ENCODE measurements around the gene FRRS1.
A peak's percentile ranks its signal among the peaks of the same experiment; 100 is the strongest.

FRRS1 gene

GRCh38 chr1:99710994-99711393, 55.4 kb downstream of the FRRS1 start:
- DNase-seq (ENCODE audit: low read depth) = no peak
- H3K4me3 ChIP-seq (ENCODE audit: low read depth, low read length) = no peak overlapping the region
- TF ChIP-seq CTCF (IDR thresholded peaks at IDR 0.05; ENCODE audit: low read depth, low read length) (no peak), MAX (IDR thresholded peaks at IDR 0.05; ENCODE audit: low read depth, low read length) (no peak), MYC (IDR thresholded peaks at IDR 0.05; ENCODE audit: low read depth, low read length) (no peak)

- DNase-seq (ENCODE audit: low read depth) = peak; percentile 69
- H3K4me3 ChIP-seq (ENCODE audit: low read depth, low read length) = no peak overlapping the region
- TF ChIP-seq POLR2A (IDR thresholded peaks at IDR 0.05; ENCODE audit: extremely low read depth, insufficient read length) (no peak), CTCF (IDR thresholded peaks at IDR 0.05; ENCODE audit: low read depth, low read length) (peak; percentile 70), MAX (IDR thresholded peaks at IDR 0.05; ENCODE audit: low read depth, low read length) (no peak)
Measured at GRCh38 chr1:99707535-99708142, 58.8 kb downstream of the FRRS1 start.

- TF ChIP-seq MYC (IDR thresholded peaks at IDR 0.05; ENCODE audit: low read depth, low read length) (no peak), MAX (IDR thresholded peaks at IDR 0.05; ENCODE audit: low read depth, low read length) (no peak), POLR2A (IDR thresholded peaks at IDR 0.05; ENCODE audit: extremely low read depth, insufficient read length) (no peak), CTCF (IDR thresholded peaks at IDR 0.05; ENCODE audit: low read depth, low read length) (no peak)
- DNase-seq (ENCODE audit: low read depth) = no peak
- no peak overlapping the region for H3K4me3 ChIP-seq (ENCODE audit: low read depth, low read length)
Measured at GRCh38 chr1:99705385-99705784, 61.0 kb downstream of the FRRS1 start.

- no peak overlapping the region for H3K4me3 ChIP-seq (ENCODE audit: low read depth, low read length)
- DNase-seq (ENCODE audit: low read depth) = peak; percentile 19
- TF ChIP-seq CTCF (IDR thresholded peaks at IDR 0.05; ENCODE audit: low read depth, low read length) (no peak), POLR2A (IDR thresholded peaks at IDR 0.05; ENCODE audit: extremely low read depth, insufficient read length) (no peak), MYC (IDR thresholded peaks at IDR 0.05; ENCODE audit: low read depth, low read length) (no peak), MAX (IDR thresholded peaks at IDR 0.05; ENCODE audit: low read depth, low read length) (no peak)
Measured at GRCh38 chr1:99704356-99704816, 62.0 kb downstream of the FRRS1 start.

- no peak overlapping the region for H3K4me3 ChIP-seq (ENCODE audit: low read depth, low read length)
- TF ChIP-seq POLR2A (IDR thresholded peaks at IDR 0.05; ENCODE audit: extremely low read depth, insufficient read length) (no peak), MAX (IDR thresholded peaks at IDR 0.05; ENCODE audit: low read depth, low read length) (no peak), CTCF (IDR thresholded peaks at IDR 0.05; ENCODE audit: low read depth, low read length) (no peak), MYC (IDR thresholded peaks at IDR 0.05; ENCODE audit: low read depth, low read length) (no peak)
- no peak for DNase-seq (ENCODE audit: low read depth)
Measured at GRCh38 chr1:99702221-99702620, 64.2 kb downstream of the FRRS1 start.
